Neural cell (in vitro differentiated cells): Measurements from ENCODE around the gene ATOH1. TPM values are rescaled to one million over a fixed set of nuclear protein-coding genes. Genes with fewer than 3 reads are reported as not detected.

Experiments used
- H2AFZ ChIP-seq: fragments of 200-600, 300-800 bp; sonication (generic), shearing (Covaris generic); 2 replicates; pipeline ENCODE4 v1.6.0; 2014; ENCODE audit warnings: low read depth, mild to moderate bottlenecking, antibody characterized with exemption, low read length, moderate library complexity
- H3F3A ChIP-seq: fragments of 200-600 bp; shearing (Covaris generic); 2 replicates; pipeline ENCODE4 v1.6.1; 2016; ENCODE audit warnings: mild to moderate bottlenecking, moderate library complexity, mixed read lengths, antibody characterized with exemption, low read length; ENCODE audit not compliant: insufficient read depth, poor library complexity, severe bottlenecking
- H3K27ac ChIP-seq: fragments of 200-600, 300-800 bp; sonication (generic), shearing (Covaris generic); 2 replicates; pipeline ENCODE4 v1.5.1; 2014; ENCODE audit warnings: mild to moderate bottlenecking, low read length, moderate library complexity
- H3K27me3 ChIP-seq: fragments of 300-800, 200-600 bp; sonication (generic), shearing (Covaris generic); 2 replicates; pipeline ENCODE4 v1.6.0; 2014; ENCODE audit warnings: mild to moderate bottlenecking, low read depth, low read length, moderate library complexity; ENCODE audit not compliant: insufficient read depth
- H3K36me3 ChIP-seq: fragments of 300-800, 200-600 bp; sonication (generic), shearing (Covaris generic); 2 replicates; pipeline ENCODE4 v1.5.1; 2014; ENCODE audit warnings: mild to moderate bottlenecking, antibody characterized with exemption, low read length, moderate library complexity; ENCODE audit not compliant: insufficient read depth
- H3K4me2 ChIP-seq: fragments of 300-800, 200-600 bp; sonication (generic), shearing (Covaris generic); 2 replicates; pipeline ENCODE4 v1.6.0; 2014; ENCODE audit warnings: mild to moderate bottlenecking, low read length
- H3K4me3 ChIP-seq: fragments of 300-800, 200-600 bp; sonication (generic), shearing (Covaris generic); 2 replicates; pipeline ENCODE4 v1.5.1; 2014; ENCODE audit warnings: mild to moderate bottlenecking, low read length, moderate library complexity
- H3K79me2 ChIP-seq: fragments of 200-600 bp; shearing (Covaris generic); replicated peaks from 2 replicates; pipeline ENCODE4 v1.6.0; 2014; ENCODE audit warnings: mild to moderate bottlenecking, low read length, moderate library complexity; ENCODE audit not compliant: insufficient read depth
- H3K9ac ChIP-seq: fragments of 300-800, 200-600 bp; sonication (generic), shearing (Covaris generic); 2 replicates; pipeline ENCODE4 v1.6.1; 2016; ENCODE audit warnings: mild to moderate bottlenecking, low read length, mixed read lengths
- H3K9me2 ChIP-seq: fragments of 200-600 bp; shearing (Covaris generic); 2 replicates; pipeline ENCODE4 v1.6.1; 2016; ENCODE audit warnings: mild to moderate bottlenecking, low read length, mixed read lengths; ENCODE audit not compliant: insufficient read depth
- H3K9me3 ChIP-seq: fragments of 200-600, 300-800 bp; sonication (generic), shearing (Covaris generic); 2 replicates; pipeline ENCODE4 v1.6.1; 2016; ENCODE audit warnings: mild to moderate bottlenecking, mixed run types, low read length, moderate library complexity, mixed read lengths
- H4K20me1 ChIP-seq: fragments of 200-600 bp; shearing (Covaris generic); 2 replicates; pipeline ENCODE4 v1.6.1; 2016; ENCODE audit warnings: mild to moderate bottlenecking, mixed run types; ENCODE audit not compliant: insufficient read depth
- EP300 ChIP-seq: fragments of 450-650 bp; conservative IDR thresholded peaks from 2 replicates; pipeline ENCODE4 v1.6.1; 2014; ENCODE audit warnings: antibody characterized with exemption, mild to moderate bottlenecking, moderate library complexity; ENCODE audit not compliant: poor library complexity, severe bottlenecking
- EZH2 ChIP-seq: fragments of 200-600, 300-800 bp; shearing (Covaris generic), sonication (generic); IDR thresholded peaks from 2 replicates; pipeline ENCODE4 v1.6.1; 2014; ENCODE audit warnings: antibody characterized with exemption, low read length, borderline replicate concordance, mild to moderate bottlenecking; ENCODE audit not compliant: insufficient read depth, poor library complexity, severe bottlenecking
- MXI1 ChIP-seq: fragments of 450-650 bp; conservative IDR thresholded peaks from 2 replicates; pipeline ENCODE4 v1.6.1; 2014; ENCODE audit warnings: antibody characterized with exemption, mild to moderate bottlenecking; ENCODE audit not compliant: poor library complexity, severe bottlenecking
- POLR2AphosphoS5 ChIP-seq: IDR thresholded peaks from 2 replicates; pipeline ENCODE4 v1.6.1; 2012
- RAD21 ChIP-seq: fragments of 450-650 bp; conservative IDR thresholded peaks from 2 replicates; pipeline ENCODE4 v1.6.1; 2014; ENCODE audit warnings: antibody characterized with exemption, mild to moderate bottlenecking, moderate library complexity
- SMC3 ChIP-seq: fragments of 450-650 bp; conservative IDR thresholded peaks from 2 replicates; pipeline ENCODE4 v1.6.1; 2014; ENCODE audit warnings: antibody characterized with exemption, mild to moderate bottlenecking, moderate library complexity; ENCODE audit not compliant: poor library complexity
- TAF1 ChIP-seq: IDR thresholded peaks from 2 replicates; pipeline ENCODE4 v1.6.1; 2012; ENCODE audit warnings: low read depth
- polyA plus RNA-seq: library from polyadenylated mRNA; depleted of rRNA; stranded (reverse); fragments of >200 nt; gene quantifications from 2 replicates; pipeline ENCODE4 v1.2.3, GENCODE V29; 2014
- TF ChIP-seq, protein P1 (sequence below): IDR thresholded peaks from 2 replicates; pipeline ENCODE4 v1.6.1; 2012; ENCODE audit warnings: borderline replicate concordance
- TF ChIP-seq, protein P2 (sequence below): fragments of 450-650 bp; IDR thresholded peaks from 2 replicates; pipeline ENCODE4 v1.5.1; 2014; ENCODE audit warnings: antibody characterized with exemption, mild to moderate bottlenecking, moderate library complexity; ENCODE audit not compliant: poor library complexity, severe bottlenecking

Gene ATOH1
- polyA plus RNA-seq, 1 donor from 2014 or later, result 0.22 TPM

- H3K4me2 ChIP-seq, result no peak overlapping the region
- no peaks in the 10 kb centered on the region for H3K9me2 ChIP-seq
- H3K27ac ChIP-seq, result no peak overlapping the region
- no peaks in the 10 kb centered on the region for H3K79me2 ChIP-seq
- no peak for TF ChIP-seq TAF1
- TF ChIP-seq POLR2AphosphoS5, result no peak
- TF ChIP-seq RAD21, result no peak
- TF ChIP-seq EZH2, result no peak
- TF ChIP-seq MXI1, result no peak
- no peak for TF ChIP-seq EP300
- TF ChIP-seq, protein P1, sequence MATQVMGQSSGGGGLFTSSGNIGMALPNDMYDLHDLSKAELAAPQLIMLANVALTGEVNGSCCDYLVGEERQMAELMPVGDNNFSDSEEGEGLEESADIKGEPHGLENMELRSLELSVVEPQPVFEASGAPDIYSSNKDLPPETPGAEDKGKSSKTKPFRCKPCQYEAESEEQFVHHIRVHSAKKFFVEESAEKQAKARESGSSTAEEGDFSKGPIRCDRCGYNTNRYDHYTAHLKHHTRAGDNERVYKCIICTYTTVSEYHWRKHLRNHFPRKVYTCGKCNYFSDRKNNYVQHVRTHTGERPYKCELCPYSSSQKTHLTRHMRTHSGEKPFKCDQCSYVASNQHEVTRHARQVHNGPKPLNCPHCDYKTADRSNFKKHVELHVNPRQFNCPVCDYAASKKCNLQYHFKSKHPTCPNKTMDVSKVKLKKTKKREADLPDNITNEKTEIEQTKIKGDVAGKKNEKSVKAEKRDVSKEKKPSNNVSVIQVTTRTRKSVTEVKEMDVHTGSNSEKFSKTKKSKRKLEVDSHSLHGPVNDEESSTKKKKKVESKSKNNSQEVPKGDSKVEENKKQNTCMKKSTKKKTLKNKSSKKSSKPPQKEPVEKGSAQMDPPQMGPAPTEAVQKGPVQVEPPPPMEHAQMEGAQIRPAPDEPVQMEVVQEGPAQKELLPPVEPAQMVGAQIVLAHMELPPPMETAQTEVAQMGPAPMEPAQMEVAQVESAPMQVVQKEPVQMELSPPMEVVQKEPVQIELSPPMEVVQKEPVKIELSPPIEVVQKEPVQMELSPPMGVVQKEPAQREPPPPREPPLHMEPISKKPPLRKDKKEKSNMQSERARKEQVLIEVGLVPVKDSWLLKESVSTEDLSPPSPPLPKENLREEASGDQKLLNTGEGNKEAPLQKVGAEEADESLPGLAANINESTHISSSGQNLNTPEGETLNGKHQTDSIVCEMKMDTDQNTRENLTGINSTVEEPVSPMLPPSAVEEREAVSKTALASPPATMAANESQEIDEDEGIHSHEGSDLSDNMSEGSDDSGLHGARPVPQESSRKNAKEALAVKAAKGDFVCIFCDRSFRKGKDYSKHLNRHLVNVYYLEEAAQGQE, result no peak
- TF ChIP-seq SMC3, result no peak
- TF ChIP-seq, protein P2, sequence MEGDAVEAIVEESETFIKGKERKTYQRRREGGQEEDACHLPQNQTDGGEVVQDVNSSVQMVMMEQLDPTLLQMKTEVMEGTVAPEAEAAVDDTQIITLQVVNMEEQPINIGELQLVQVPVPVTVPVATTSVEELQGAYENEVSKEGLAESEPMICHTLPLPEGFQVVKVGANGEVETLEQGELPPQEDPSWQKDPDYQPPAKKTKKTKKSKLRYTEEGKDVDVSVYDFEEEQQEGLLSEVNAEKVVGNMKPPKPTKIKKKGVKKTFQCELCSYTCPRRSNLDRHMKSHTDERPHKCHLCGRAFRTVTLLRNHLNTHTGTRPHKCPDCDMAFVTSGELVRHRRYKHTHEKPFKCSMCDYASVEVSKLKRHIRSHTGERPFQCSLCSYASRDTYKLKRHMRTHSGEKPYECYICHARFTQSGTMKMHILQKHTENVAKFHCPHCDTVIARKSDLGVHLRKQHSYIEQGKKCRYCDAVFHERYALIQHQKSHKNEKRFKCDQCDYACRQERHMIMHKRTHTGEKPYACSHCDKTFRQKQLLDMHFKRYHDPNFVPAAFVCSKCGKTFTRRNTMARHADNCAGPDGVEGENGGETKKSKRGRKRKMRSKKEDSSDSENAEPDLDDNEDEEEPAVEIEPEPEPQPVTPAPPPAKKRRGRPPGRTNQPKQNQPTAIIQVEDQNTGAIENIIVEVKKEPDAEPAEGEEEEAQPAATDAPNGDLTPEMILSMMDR, result no peak
- no peaks in the 10 kb centered on the region for H3K9me3 ChIP-seq
- H3K4me3 ChIP-seq, result no peak overlapping the region
- H4K20me1 ChIP-seq, result no peaks in the 10 kb centered on the region
- H3K36me3 ChIP-seq, result no peaks in the 10 kb centered on the region
- H3K9ac ChIP-seq, result no peak overlapping the region
- no peaks in the 10 kb centered on the region for H3F3A ChIP-seq
- H2AFZ ChIP-seq, result no peak overlapping the region
- H3K27me3 ChIP-seq, result no peaks in the 10 kb centered on the region
Measured at GRCh38 chr4:93780080-93780479, 48.5 kb upstream of the ATOH1 start.

- no peaks in the 10 kb centered on the region for H3K79me2 ChIP-seq
- H3F3A ChIP-seq, result no peaks in the 10 kb centered on the region
- H3K4me3 ChIP-seq, result no peak overlapping the region
- no peaks in the 10 kb centered on the region for H3K27me3 ChIP-seq
- no peaks in the 10 kb centered on the region for H3K36me3 ChIP-seq
- H3K9me2 ChIP-seq, result no peaks in the 10 kb centered on the region
- H3K9ac ChIP-seq, result no peak overlapping the region
- no peak overlapping the region for H3K27ac ChIP-seq
- no peaks in the 10 kb centered on the region for H4K20me1 ChIP-seq
- H3K9me3 ChIP-seq, result no peaks in the 10 kb centered on the region
- H2AFZ ChIP-seq, result no peak overlapping the region
- no peak overlapping the region for H3K4me2 ChIP-seq
- no peak for TF ChIP-seq EP300
- no peak for TF ChIP-seq SMC3
- no peak for TF ChIP-seq POLR2AphosphoS5
- TF ChIP-seq RAD21, result no peak
- TF ChIP-seq, protein P1, result no peak
- no peak for TF ChIP-seq MXI1
- TF ChIP-seq, protein P2, result no peak
- no peak for TF ChIP-seq TAF1
- TF ChIP-seq EZH2, result no peak
Measured at GRCh38 chr4:93781198-93781597, 47.4 kb upstream of the ATOH1 start.
